Measurements from ENCODE around the gene TMEM51.

- TF ChIP-seq, protein P1, sequence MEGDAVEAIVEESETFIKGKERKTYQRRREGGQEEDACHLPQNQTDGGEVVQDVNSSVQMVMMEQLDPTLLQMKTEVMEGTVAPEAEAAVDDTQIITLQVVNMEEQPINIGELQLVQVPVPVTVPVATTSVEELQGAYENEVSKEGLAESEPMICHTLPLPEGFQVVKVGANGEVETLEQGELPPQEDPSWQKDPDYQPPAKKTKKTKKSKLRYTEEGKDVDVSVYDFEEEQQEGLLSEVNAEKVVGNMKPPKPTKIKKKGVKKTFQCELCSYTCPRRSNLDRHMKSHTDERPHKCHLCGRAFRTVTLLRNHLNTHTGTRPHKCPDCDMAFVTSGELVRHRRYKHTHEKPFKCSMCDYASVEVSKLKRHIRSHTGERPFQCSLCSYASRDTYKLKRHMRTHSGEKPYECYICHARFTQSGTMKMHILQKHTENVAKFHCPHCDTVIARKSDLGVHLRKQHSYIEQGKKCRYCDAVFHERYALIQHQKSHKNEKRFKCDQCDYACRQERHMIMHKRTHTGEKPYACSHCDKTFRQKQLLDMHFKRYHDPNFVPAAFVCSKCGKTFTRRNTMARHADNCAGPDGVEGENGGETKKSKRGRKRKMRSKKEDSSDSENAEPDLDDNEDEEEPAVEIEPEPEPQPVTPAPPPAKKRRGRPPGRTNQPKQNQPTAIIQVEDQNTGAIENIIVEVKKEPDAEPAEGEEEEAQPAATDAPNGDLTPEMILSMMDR (IDR thresholded peaks at IDR 0.05) = no peak
- TF ChIP-seq POLR2A (IDR thresholded peaks at IDR 0.05) (no peak), EP300 (IDR thresholded peaks at IDR 0.05) (no peak), POLR2AphosphoS5 (IDR thresholded peaks at IDR 0.05) (no peak)
Measured at GRCh38 chr1:15137809-15138208, 15.7 kb upstream of the TMEM51 start.
